PC-9 (cell line): Measurements from ENCODE around the gene AGRN. TPM values are rescaled to one million over a fixed set of nuclear protein-coding genes. Genes with fewer than 3 reads are reported as not detected.
A peak's percentile ranks its signal among the peaks of the same experiment; 100 is the strongest.
"Not testable (repeated sequence)": the region's sequence is repeated elsewhere in the genome, so short reads cannot be mapped to it uniquely, and the experiment has no call there.

Experiments used
- BruUV-seq: library from RNA; stranded (reverse); fragments of 400-500 nt; replicated peaks from 2 replicates; lab custom pipeline; 2021; lab: Mats Ljungman, UMichigan
- CTCF ChIA-PET: fragments of 300-600 bp; sonication (Branson Sonifier 250); formaldehyde crosslinking; loops from one replicate; lab custom pipeline; 2022; ENCODE audit warnings: antibody characterized with exemption; lab: Charles Lee
- POLR2A ChIA-PET: fragments of 300-600 bp; sonication (Branson Sonifier 250); formaldehyde crosslinking; loops from one replicate; lab custom pipeline; 2022; ENCODE audit warnings: antibody characterized with exemption; ENCODE audit not compliant: unreplicated experiment; lab: Charles Lee
- DNase-seq, 2 experiments: peaks; one replicate each; pipeline versions ENCODE4 v3.0.0 to v3.0.0-alpha.2; 2015 to 2022; ENCODE audit warnings: mixed read lengths in 1 of 2
- H2AFZ ChIP-seq: fragments of 200-600 bp; sonication (generic); 2 replicates; pipeline ENCODE4 v1.8.1; 2017; ENCODE audit warnings: antibody characterized with exemption
- H3F3A ChIP-seq: fragments of 200-600 bp; sonication (generic); 2 replicates; pipeline ENCODE4 v1.8.1; 2017; ENCODE audit warnings: antibody characterized with exemption, mild to moderate bottlenecking, low read depth; ENCODE audit not compliant: insufficient read depth
- H3K27ac ChIP-seq: fragments of 200-600 bp; sonication (generic); 2 replicates; pipeline ENCODE4 v1.6.1; 2016; ENCODE audit warnings: mixed run types
- H3K27me3 ChIP-seq: fragments of 200-600 bp; sonication (generic); 2 replicates; pipeline ENCODE4 v1.6.1; 2016; ENCODE audit warnings: low read depth, mixed run types; ENCODE audit not compliant: insufficient read depth
- H3K36me3 ChIP-seq: fragments of 200-600 bp; sonication (generic); 2 replicates; pipeline ENCODE4 v1.6.1; 2016; ENCODE audit warnings: low read depth, mixed run types
- H3K4me1 ChIP-seq: fragments of 200-600 bp; sonication (generic); replicated peaks from 2 replicates; pipeline ENCODE4 v1.6.1; 2016; ENCODE audit warnings: mixed run types; ENCODE audit not compliant: insufficient read depth
- H3K4me2 ChIP-seq: fragments of 200-600 bp; sonication (generic); 2 replicates; pipeline ENCODE4 v1.6.1; 2017; ENCODE audit warnings: mixed run types
- H3K4me3 ChIP-seq: fragments of 200-600 bp; sonication (generic); 2 replicates; pipeline ENCODE4 v1.6.1; 2016; ENCODE audit warnings: mixed run types
- H3K79me2 ChIP-seq: fragments of 200-600 bp; sonication (generic); 2 replicates; pipeline ENCODE4 v1.6.1; 2017; ENCODE audit warnings: low read depth, mixed run types
- H3K9me2 ChIP-seq: fragments of 200-600 bp; sonication (generic); 2 replicates; pipeline ENCODE4 v1.8.1; 2017; ENCODE audit warnings: mild to moderate bottlenecking; ENCODE audit not compliant: insufficient read depth
- H3K9me3 ChIP-seq: fragments of 200-600 bp; sonication (generic); 2 replicates; pipeline ENCODE4 v1.8.1; 2016; ENCODE audit warnings: low read depth; ENCODE audit not compliant: insufficient read depth
- H4K20me1 ChIP-seq: fragments of 200-600 bp; sonication (generic); 2 replicates; pipeline ENCODE4 v1.8.1; 2017; ENCODE audit not compliant: insufficient read depth
- EZH2 ChIP-seq: fragments of 200-600 bp; sonication (generic); IDR thresholded peaks from 2 replicates; pipeline ENCODE4 v1.8.0; 2017; ENCODE audit warnings: antibody characterized with exemption, low read depth
- intact Hi-C: fragments of 100-400 bp; cut with micrococcal nuclease; formaldehyde crosslinking; loops from one replicate; pipeline ENCODE4 v1.10.0; 2022; ENCODE audit not compliant: unreplicated experiment
- total RNA-seq: library from RNA; stranded (reverse); gene quantifications from 2 replicates; pipeline ENCODE4 v1.2.3, GENCODE V29; 2021
- TF ChIP-seq, protein P1 (sequence below): fragments of 200-600 bp; sonication (generic); conservative IDR thresholded peaks from 2 replicates; pipeline ENCODE4 v1.6.1; 2017; ENCODE audit warnings: mixed run types, antibody characterized with exemption, mild to moderate bottlenecking, moderate library complexity

Gene AGRN
- total RNA-seq, 1 experiment from 2014 or later: 278 TPM

- Histone ChIP-seq H3K4me2 (peak overlapping the region; percentile 59), H3F3A (peaks cover 39% of the 10 kb centered on the region), H3K36me3 (no peaks in the 10 kb centered on the region), H2AFZ (no peak overlapping the region), H3K4me1 (peaks cover 55% of the 10 kb centered on the region), H3K4me3 (peak overlapping the region; percentile 29; the same call in 1 of the 2 replicates), H3K27ac (peak overlapping the region; percentile 97), H4K20me1 (no peaks in the 10 kb centered on the region), H3K9me2 (no peaks in the 10 kb centered on the region), H3K79me2 (peaks cover 29% of the 10 kb centered on the region), H3K27me3 (no peaks in the 10 kb centered on the region), H3K9me3 (no peaks in the 10 kb centered on the region)
- DNase-seq: no peak
- BruUV-seq: TSS peak; percentile 26
- intact Hi-C loops: loop anchor here (2.0 to 5.0 kb wide), 3 partner anchors 42 to 72 kb away; partner anchors contain the start of genes AGRN, C1orf159 and HES4
- TF ChIP-seq EZH2: no peak
- TF ChIP-seq, protein P1, sequence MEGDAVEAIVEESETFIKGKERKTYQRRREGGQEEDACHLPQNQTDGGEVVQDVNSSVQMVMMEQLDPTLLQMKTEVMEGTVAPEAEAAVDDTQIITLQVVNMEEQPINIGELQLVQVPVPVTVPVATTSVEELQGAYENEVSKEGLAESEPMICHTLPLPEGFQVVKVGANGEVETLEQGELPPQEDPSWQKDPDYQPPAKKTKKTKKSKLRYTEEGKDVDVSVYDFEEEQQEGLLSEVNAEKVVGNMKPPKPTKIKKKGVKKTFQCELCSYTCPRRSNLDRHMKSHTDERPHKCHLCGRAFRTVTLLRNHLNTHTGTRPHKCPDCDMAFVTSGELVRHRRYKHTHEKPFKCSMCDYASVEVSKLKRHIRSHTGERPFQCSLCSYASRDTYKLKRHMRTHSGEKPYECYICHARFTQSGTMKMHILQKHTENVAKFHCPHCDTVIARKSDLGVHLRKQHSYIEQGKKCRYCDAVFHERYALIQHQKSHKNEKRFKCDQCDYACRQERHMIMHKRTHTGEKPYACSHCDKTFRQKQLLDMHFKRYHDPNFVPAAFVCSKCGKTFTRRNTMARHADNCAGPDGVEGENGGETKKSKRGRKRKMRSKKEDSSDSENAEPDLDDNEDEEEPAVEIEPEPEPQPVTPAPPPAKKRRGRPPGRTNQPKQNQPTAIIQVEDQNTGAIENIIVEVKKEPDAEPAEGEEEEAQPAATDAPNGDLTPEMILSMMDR: no peak
- POLR2A ChIA-PET: no interaction called here
- CTCF ChIA-PET: interaction anchor here (0.5 to 1.3 kb wide), 2 partner anchors 11 to 55 kb away, joined by 3 to 6 read pairs; partner anchors contain the start of gene AGRN
Observed at GRCh38 chr1:1074631-1075147, 54.8 kb downstream of the AGRN start.

GRCh38 chr1:1075148-1075935 lies 55.4 kb downstream of the AGRN start:
- H3K4me1 ChIP-seq: peaks cover 57% of the 10 kb centered on the region
- ChIA-PET CTCF (no interaction called here), POLR2A (no interaction called here)
- no peak overlapping the region for H3K4me3 ChIP-seq
- H3K4me2 ChIP-seq: peak overlapping the region; percentile 59
- TF ChIP-seq, protein P1: no peak
- TF ChIP-seq EZH2: no peak
- intact Hi-C loops: loop anchor here (2.0 kb wide), 1 partner anchor 41 kb away; the partner anchor contains the start of gene C1orf159
- no peaks in the 10 kb centered on the region for H3K9me3 ChIP-seq
- peak overlapping the region; percentile 97 for H3K27ac ChIP-seq
- H3F3A ChIP-seq: peaks cover 40% of the 10 kb centered on the region
- BruUV-seq: no TSS peak
- no peak for DNase-seq
- no peak overlapping the region for H2AFZ ChIP-seq
- H3K79me2 ChIP-seq: peaks cover 29% of the 10 kb centered on the region
- H3K9me2 ChIP-seq: no peaks in the 10 kb centered on the region
- no peaks in the 10 kb centered on the region for H4K20me1 ChIP-seq
- no peaks in the 10 kb centered on the region for H3K36me3 ChIP-seq
- H3K27me3 ChIP-seq: no peaks in the 10 kb centered on the region

GRCh38 chr1:1077396-1077795 lies 57.5 kb downstream of the AGRN start:
- H3K27ac ChIP-seq, CTCF ChIA-PET, DNase-seq, H3K4me2 ChIP-seq, H4K20me1 ChIP-seq, H3K9me2 ChIP-seq, POLR2A ChIA-PET, H3K9me3 ChIP-seq, H3K79me2 ChIP-seq, H3K27me3 ChIP-seq, BruUV-seq, intact Hi-C loops, H2AFZ ChIP-seq, H3K4me3 ChIP-seq, H3K36me3 ChIP-seq: not testable (repeated sequence)
- peaks cover 30% of the 10 kb centered on the region for H3F3A ChIP-seq
- H3K4me1 ChIP-seq: peaks cover 38% of the 10 kb centered on the region
